H7 (cell line): ENCODE results near the gene BLOC1S3. TPM values are rescaled to one million over a fixed set of nuclear protein-coding genes. Genes with fewer than 3 reads are reported as not detected.
"Not testable (repeated sequence)": the region's sequence is repeated elsewhere in the genome, so short reads cannot be mapped to it uniquely, and the experiment has no call there.

ENCODE experiments used
- DNase-seq: peaks from one replicate; pipeline ENCODE4 v3.0.0; 2012
- H3K27me3 ChIP-seq: 2 replicates; pipeline ENCODE4 v1.6.0; 2011; ENCODE audit warnings: mild to moderate bottlenecking, low read length; ENCODE audit not compliant: control insufficient read depth, insufficient read depth
- H3K36me3 ChIP-seq: replicated peaks from 2 replicates; pipeline ENCODE4 v1.5.1; 2011; ENCODE audit warnings: low read length; ENCODE audit not compliant: control insufficient read depth, insufficient read depth
- H3K4me3 ChIP-seq: 2 replicates; pipeline ENCODE4 v1.5.1; 2011; ENCODE audit warnings: low read depth, mild to moderate bottlenecking, control low read depth, low read length, moderate library complexity; ENCODE audit not compliant: insufficient read depth
- total RNA-seq: library from RNA; depleted of rRNA; stranded (reverse); fragments of >200 nt; shearing (Covaris generic); gene quantifications from 2 replicates; pipeline ENCODE4 v1.2.3, GENCODE V29; 2014

BLOC1S3 gene
- total RNA-seq, 1 experiment from 2014 or later: 4.3 TPM

DNA sequence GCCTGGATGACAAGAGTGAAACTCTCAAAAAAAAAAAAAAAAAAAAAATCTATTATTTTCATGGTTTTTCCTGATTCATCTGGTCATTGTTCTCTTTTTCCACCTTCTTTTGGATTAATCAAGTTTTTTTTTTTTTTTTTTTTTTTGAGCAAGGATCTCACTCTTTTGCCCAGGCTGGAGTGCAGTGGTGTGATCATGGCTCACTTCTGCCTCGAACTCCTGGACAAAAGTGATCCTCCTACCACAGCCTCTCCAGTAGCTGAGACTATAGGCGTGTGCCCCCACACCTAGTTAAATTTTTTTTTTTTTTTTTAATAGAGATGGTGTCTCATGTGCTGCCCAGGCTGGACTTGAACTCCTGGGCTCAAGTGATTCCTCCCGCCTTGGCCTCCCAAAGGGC, 27.7 kb downstream of the BLOC1S3 start:
- Histone ChIP-seq H3K4me3 (no peak overlapping the region), H3K36me3 (no peaks in the 10 kb centered on the region), H3K27me3 (no peaks in the 10 kb centered on the region)
- DNase-seq: no peak

- no peak overlapping the region for H3K4me3 ChIP-seq
- H3K27me3 ChIP-seq: peaks cover 15% of the 10 kb centered on the region
- peak; percentile 60 for DNase-seq
- no peaks in the 10 kb centered on the region for H3K36me3 ChIP-seq
Measured at GRCh38 chr19:45211751-45212381, 33.3 kb downstream of the BLOC1S3 start.

- H3K27me3 ChIP-seq: peaks cover 25% of the 10 kb centered on the region
- H3K4me3 ChIP-seq: no peak overlapping the region
- H3K36me3 ChIP-seq: no peaks in the 10 kb centered on the region
- DNase-seq: peak; percentile 63
Measured at GRCh38 chr19:45213031-45213430, 34.4 kb downstream of the BLOC1S3 start.

DNA sequence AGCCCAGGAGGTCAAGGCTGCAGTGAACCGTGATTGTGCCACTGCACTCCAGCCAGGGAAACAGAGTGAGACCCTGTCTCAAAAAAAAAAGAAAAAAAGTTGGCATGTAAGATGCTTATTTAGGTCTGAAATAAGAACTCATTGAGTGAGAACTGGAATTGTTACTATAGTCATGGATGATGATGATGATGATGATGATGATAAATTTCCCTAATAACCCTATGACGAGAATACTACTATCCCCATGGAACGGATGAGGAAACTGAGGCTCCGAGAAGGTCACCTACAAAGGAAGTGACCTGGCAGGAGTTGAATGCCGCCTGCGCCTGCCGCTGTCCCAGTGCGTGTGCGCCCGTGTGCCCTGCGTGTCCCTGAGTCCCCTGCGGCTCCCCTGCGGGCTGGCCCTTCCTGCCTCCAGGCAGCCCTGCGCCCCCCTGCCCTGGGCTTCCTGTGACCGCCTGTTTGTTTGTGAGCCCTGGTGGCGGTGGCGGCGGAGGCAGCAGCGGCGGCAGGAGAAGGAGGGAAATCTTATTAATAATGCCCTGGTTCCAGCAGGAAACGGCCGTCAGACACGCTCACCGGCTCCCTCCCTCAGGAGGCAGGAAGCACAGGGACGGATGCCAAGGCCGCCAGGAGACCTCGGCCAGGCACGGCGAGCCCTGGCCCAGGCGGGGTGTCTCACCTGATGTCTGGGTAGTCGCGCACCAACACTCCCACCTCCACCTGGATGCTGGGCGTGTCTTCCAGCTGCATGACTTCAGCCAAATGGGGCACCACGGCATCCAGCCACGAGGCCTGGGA, 37.0 kb downstream of the BLOC1S3 start:
- peak; percentile 83 for DNase-seq
- peaks cover 28% of the 10 kb centered on the region for H3K27me3 ChIP-seq
- H3K36me3 ChIP-seq: no peaks in the 10 kb centered on the region
- peak overlapping the region; percentile 31 for H3K4me3 ChIP-seq

DNA sequence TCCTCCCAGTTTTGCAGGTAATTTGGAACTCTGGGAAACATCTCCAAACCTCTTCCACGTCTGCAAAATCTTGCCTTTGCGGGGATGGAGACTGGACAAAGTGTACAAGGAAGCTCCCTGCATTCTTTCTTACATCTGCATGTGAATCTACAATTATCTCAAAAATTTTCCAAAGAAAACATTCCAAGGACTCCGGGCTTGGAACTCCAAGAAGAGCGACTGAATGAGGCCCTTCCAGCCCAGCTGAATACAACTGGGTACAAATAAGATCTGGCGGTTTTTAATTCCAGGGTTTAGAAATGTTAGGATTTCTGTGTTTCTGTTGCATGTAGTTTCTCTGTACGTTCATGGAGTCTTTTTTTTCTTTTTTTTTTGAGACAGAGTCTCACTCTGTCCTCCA, 38.1 kb downstream of the BLOC1S3 start:
- DNase-seq: no peak

DNA sequence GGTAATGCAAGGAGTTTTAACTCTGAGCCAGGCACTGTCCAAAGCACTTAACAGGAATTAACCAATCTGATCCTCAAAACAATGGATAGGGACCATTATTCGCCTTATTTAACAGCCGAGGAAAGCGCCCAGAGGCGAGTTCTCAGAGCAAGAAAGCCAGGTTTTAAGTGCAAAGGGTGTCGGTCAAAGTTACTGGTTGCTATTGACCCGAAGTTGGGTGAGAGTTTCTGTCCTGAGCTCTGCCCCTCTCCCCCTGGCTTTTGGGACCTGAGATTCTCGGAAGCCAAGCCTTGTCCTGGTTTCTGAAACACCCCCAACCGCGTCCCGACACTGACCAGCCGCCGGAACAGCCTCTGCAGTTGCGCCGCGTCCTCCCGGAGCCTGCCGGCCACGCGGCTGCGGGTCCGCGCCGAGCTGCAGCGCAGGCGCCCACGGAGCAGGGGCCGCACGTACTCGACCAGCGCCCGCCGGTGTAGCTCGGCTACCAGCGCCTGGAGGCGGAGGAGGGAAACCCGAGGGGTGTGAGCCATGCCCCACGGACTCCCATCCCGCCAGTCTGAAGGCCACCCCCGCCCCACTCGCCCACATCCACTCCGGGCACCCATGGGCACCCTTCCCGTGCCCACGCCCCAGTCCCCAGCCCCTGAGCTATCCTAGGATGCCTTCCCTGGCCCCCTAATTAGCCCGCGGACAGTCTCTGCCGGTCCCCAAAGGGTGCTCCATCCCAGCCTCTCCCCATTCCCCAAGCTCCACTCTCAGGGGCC, 38.8 kb downstream of the BLOC1S3 start:
- DNase-seq: peak; percentile 64
- Histone ChIP-seq H3K27me3 (peaks cover 29% of the 10 kb centered on the region), H3K36me3 (no peaks in the 10 kb centered on the region), H3K4me3 (peak overlapping the region; percentile 41)

More for the DNA sequence above, 38.1 kb downstream of the BLOC1S3 start:
- H3K4me3 ChIP-seq: no peak overlapping the region
- peaks cover 28% of the 10 kb centered on the region for H3K27me3 ChIP-seq
- H3K36me3 ChIP-seq: no peaks in the 10 kb centered on the region

DNA sequence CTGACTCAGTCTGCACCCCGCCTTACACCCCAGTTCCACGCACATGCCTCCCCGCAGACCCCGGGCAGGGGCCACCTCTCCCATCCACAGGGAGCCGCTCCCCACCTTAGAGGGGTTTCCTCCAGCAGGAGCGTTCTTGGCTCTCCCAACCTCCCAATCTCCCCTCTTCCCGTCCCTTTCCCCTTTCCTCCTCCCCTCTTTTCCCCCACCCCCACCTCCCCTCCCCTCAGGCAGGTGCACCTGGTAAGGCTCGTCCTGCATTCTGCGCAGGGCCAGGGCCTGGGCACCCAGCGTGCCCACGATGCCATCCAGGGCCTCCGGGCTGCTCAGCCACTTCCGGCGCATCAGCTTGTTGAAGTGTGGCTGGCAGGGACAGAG, 39.4 kb downstream of the BLOC1S3 start:
- Histone ChIP-seq H3K36me3 (no peaks in the 10 kb centered on the region), H3K4me3 (peak overlapping the region; percentile 41; the same call in 1 of the 2 replicates), H3K27me3 (peaks cover 29% of the 10 kb centered on the region)
- DNase-seq: peak; percentile 65

GRCh38 chr19:45218426-45218825, 39.8 kb downstream of the BLOC1S3 start:
- peaks cover 29% of the 10 kb centered on the region for H3K27me3 ChIP-seq

DNA sequence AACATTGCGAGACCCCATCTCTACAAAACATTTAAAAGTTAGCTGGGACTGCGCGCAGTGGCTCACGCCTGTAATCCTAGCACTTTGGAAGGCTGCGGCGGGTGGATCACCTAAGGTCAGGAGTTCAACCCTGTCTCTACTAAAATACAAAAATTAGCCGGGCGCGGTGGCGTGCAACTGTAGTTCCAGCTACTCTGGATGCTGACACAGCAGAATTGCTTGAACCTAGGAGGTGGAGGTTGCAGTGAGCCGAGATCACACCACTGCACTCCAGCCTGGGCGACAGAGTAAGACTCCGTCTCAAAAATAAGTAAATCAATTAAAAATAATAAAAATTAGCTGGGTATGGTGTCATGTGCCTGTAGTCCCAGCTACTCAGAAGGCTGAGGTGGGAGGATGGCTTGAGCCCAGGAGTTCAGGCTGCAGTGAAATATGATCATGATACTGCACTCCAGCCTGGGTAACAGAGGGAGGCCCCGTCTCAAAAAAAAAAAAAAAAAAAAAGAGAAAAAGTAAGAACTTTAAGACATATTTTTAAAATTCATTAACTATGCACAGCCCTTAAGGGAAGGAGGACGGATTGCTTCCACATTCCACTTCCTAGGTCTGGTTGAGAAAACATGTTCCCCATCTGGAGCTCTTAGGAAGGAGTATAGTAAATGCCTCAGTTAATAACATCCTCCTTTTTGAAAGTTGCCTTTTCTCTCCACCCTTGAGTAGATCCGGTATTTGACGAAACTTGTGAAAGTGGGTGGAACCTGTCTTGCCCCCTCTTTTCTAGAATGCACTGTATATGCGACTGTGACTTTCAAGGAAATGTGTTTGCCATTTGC, 40.5 kb downstream of the BLOC1S3 start:
- Histone ChIP-seq H3K4me3 (no peak overlapping the region), H3K27me3 (peaks cover 29% of the 10 kb centered on the region), H3K36me3 (no peaks in the 10 kb centered on the region)
- no peak for DNase-seq

More at GRCh38 chr19:45218426-45218825, 39.8 kb downstream of the BLOC1S3 start:
- no peak overlapping the region; the same call in 1 of the 2 replicates for H3K4me3 ChIP-seq
- no peak for DNase-seq
- no peaks in the 10 kb centered on the region for H3K36me3 ChIP-seq

DNA sequence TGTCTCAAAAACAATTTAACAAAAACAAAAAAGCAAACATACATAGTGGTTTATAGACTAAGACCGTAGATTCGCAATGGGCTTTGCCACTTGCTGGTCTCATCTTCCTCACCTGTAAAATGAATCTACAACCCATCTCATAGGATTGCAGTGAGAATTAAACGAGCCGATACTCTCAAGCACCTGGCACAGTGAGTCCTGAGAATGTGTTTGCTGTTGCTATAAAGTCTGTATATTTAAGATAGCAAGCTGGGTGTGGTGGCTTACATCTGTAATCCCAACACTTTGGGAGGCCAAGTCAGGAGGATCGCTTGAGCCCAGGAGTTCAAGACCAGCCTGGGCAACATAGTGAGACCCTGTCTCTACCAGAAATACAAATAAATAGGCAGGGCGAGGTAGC, 44.1 kb downstream of the BLOC1S3 start:
- H3K36me3 ChIP-seq: no peaks in the 10 kb centered on the region
- H3K27me3 ChIP-seq: peaks cover 6% of the 10 kb centered on the region
- DNase-seq: no peak
- H3K4me3 ChIP-seq: no peak overlapping the region

- H3K27me3 ChIP-seq: peaks cover 1% of the 10 kb centered on the region; the same call in 1 of the 2 replicates
- H3K4me3 ChIP-seq: no peak overlapping the region
- no peaks in the 10 kb centered on the region for H3K36me3 ChIP-seq
- DNase-seq: no peak
Measured at GRCh38 chr19:45223879-45224278, 45.3 kb downstream of the BLOC1S3 start.

GRCh38 chr19:45224645-45225044, 46.1 kb downstream of the BLOC1S3 start:
- H3K4me3 ChIP-seq: no peak overlapping the region
- no peaks in the 10 kb centered on the region for H3K36me3 ChIP-seq
- H3K27me3 ChIP-seq: peaks cover 1% of the 10 kb centered on the region; the same call in 1 of the 2 replicates
- DNase-seq: no peak

- peaks cover 14% of the 10 kb centered on the region for H3K27me3 ChIP-seq
- DNase-seq, H3K4me3 ChIP-seq, H3K36me3 ChIP-seq: not testable (repeated sequence)
Measured at GRCh38 chr19:45229056-45229455, 50.5 kb downstream of the BLOC1S3 start.
